Thoracic aorta (tissue), 2 donors: ENCODE data around the gene SLC35G2. TPM values are rescaled to one million over a fixed set of nuclear protein-coding genes. Genes with fewer than 3 reads are reported as not detected.
"Not testable (repeated sequence)": the region's sequence is repeated elsewhere in the genome, so short reads cannot be mapped to it uniquely, and the experiment has no call there.

Experiments used
- ATAC-seq: fragments of 150-250 bp; one replicate; pipeline ENCODE4 v1.8.0; 2017; ENCODE audit warnings: low read depth; ENCODE audit not compliant: insufficient number of reproducible peaks, low FRiP score
- DNase-seq: peaks from one replicate; pipeline ENCODE4 v3.0.0-alpha.2; 2020; ENCODE audit warnings: low spot score
- H3K27ac ChIP-seq, 2 donors: fragments of 200-600 bp; sonication (generic); 1 replicate in 1 of 2; 2 replicates in 1 of 2; pipeline ENCODE4 v1.5.1; 2016; ENCODE audit warnings: mild to moderate bottlenecking in 2 of 2, moderate library complexity in 2 of 2
- H3K27me3 ChIP-seq: fragments of 200-600 bp; sonication (generic); replicated peaks from 2 replicates; pipeline ENCODE4 v1.6.0; 2016; ENCODE audit warnings: mild to moderate bottlenecking; ENCODE audit not compliant: insufficient read depth
- H3K36me3 ChIP-seq: fragments of 200-600 bp; sonication (generic); one replicate; pipeline ENCODE4 v1.5.1; 2016
- H3K4me1 ChIP-seq, 2 donors: fragments of 200-600 bp; sonication (generic); 1 replicate in 1 of 2; 2 replicates in 1 of 2; pipeline versions ENCODE4 v1.5.1 to v1.6.0; 2016; ENCODE audit warnings: low read depth in 2 of 2, mild to moderate bottlenecking in 1 of 2; ENCODE audit not compliant: control insufficient read depth in 1 of 2
- H3K4me3 ChIP-seq: fragments of 200-600 bp; sonication (generic); 2 replicates; pipeline ENCODE4 v1.5.1; 2016; ENCODE audit warnings: mild to moderate bottlenecking
- H3K9me3 ChIP-seq: fragments of 200-600 bp; sonication (generic); 2 replicates; pipeline ENCODE4 v1.5.1; 2016
- total RNA-seq, 2 donors: library from RNA; depleted of rRNA; stranded (reverse); fragments of >200 nt; gene quantifications; one replicate each; pipeline versions ENCODE4 v1.1.0 to v1.2.3, GENCODE V29; 2016
- TF ChIP-seq, protein P1 (sequence below): fragments of 200-600 bp; sonication (generic); IDR thresholded peaks from one replicate; pipeline ENCODE4 v1.5.1; 2019; ENCODE audit warnings: antibody characterized with exemption

Gene SLC35G2
- total RNA-seq, 2 donors from 2014 or later = 5.3 to 6.9 TPM

DNA sequence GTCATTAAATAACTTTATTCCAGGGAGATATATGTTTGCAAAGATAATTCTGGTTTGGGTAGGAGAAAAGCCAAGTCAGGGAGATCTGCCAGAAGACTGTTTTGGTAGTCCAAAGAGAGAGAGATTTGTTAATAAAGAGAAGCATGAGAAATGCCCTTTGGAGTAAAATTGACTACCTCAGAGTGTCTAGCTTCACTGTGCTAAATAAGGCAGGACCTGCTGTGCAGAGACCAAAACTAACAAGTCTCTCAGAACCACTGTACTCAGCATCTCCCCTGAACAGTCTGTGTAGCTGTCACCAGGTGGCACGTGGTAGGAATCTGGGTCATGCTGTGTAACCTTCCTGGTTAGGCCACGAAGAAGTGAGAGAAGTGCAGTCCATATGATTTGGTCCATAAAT lies 31.6 kb upstream of the SLC35G2 start:
- peak overlapping the region; percentile 61 to 70 for H3K27ac ChIP-seq
- H3K27me3 ChIP-seq = no peaks in the 10 kb centered on the region
- H3K36me3 ChIP-seq = no peaks in the 10 kb centered on the region
- TF ChIP-seq, protein P1, sequence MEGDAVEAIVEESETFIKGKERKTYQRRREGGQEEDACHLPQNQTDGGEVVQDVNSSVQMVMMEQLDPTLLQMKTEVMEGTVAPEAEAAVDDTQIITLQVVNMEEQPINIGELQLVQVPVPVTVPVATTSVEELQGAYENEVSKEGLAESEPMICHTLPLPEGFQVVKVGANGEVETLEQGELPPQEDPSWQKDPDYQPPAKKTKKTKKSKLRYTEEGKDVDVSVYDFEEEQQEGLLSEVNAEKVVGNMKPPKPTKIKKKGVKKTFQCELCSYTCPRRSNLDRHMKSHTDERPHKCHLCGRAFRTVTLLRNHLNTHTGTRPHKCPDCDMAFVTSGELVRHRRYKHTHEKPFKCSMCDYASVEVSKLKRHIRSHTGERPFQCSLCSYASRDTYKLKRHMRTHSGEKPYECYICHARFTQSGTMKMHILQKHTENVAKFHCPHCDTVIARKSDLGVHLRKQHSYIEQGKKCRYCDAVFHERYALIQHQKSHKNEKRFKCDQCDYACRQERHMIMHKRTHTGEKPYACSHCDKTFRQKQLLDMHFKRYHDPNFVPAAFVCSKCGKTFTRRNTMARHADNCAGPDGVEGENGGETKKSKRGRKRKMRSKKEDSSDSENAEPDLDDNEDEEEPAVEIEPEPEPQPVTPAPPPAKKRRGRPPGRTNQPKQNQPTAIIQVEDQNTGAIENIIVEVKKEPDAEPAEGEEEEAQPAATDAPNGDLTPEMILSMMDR = no peak
- H3K4me3 ChIP-seq = peak overlapping the region; percentile 63
- no peak for DNase-seq
- peaks cover 17 to 33% of the 10 kb centered on the region in 2 donors for H3K4me1 ChIP-seq
- H3K9me3 ChIP-seq = no peaks in the 10 kb centered on the region
- ATAC-seq = no peak

DNA sequence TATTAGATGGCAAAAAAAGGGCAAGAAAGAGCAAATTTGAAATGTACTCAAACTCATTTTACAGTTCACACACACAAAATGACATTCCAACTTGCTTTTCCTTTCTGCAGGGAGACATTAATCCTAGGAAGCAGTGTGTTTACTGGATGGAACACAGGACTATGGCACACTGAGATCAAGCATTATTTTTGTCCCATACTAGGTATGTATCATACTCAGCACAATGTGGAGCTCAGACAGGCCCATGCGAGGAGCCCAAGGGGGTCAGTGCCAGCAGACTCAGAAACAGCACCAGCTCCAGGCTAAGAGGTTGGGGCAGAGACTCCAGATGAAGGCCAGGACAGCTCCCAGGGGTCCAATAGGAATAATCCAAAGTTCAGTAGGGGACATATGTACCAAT lies 30.8 kb upstream of the SLC35G2 start:
- no peaks in the 10 kb centered on the region for H3K27me3 ChIP-seq
- H3K4me3 ChIP-seq = no peak overlapping the region
- TF ChIP-seq, protein P1 = no peak
- H3K36me3 ChIP-seq = no peaks in the 10 kb centered on the region
- peak overlapping the region; percentile 11 to 42 for H3K27ac ChIP-seq
- ATAC-seq (no peak), DNase-seq (no peak)
- H3K4me1 ChIP-seq = peaks cover 17 to 33% of the 10 kb centered on the region in 2 donors
- H3K9me3 ChIP-seq = no peaks in the 10 kb centered on the region

DNA sequence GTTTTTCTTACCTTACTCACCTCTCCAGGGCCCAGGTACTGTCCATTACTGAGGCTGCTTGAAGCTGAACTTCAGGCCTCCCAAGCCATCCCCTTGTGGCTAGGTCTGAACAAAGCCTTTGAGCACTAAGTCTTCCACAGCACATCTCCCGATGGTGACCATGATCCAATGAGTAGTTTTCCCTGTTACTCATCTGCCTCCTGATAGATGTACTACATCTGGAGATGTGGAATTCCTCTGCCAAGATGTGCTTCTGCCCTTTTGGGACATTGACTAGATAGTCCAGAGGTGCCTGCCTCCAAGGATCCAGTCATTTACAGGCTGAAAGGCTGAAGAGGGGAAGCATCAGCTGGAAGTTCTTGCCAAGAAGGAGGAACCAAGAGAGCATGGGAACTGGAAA lies 28.9 kb upstream of the SLC35G2 start:
- TF ChIP-seq, protein P1 = no peak
- DNase-seq = no peak
- ATAC-seq = no peak
- Histone ChIP-seq H3K36me3 (no peaks in the 10 kb centered on the region), H3K27me3 (no peaks in the 10 kb centered on the region), H3K4me3 (no peak overlapping the region), H3K4me1 (peaks cover 17 to 24% of the 10 kb centered on the region in 2 donors), H3K9me3 (no peaks in the 10 kb centered on the region), H3K27ac (no peak overlapping the region)

DNA sequence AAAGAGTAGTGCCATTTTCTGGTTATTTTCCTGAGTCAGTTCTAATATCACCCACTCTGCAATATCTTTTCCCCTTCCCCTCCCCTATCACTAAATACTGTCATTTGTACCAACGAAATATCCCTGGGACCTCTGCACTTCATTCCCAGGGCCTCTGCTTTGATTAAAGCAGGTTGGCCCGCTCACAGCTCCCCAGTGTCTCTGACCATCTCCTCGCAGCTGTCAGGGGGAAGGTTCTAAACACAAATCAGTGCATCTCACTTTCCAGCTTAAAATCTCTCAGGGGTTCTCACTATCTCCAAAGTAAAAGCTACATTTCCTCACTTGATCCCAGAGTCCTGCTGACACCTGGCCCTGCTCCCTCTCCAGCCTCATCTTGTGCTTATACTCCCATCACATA lies 28.1 kb upstream of the SLC35G2 start:
- Histone ChIP-seq H3K4me3 (no peak overlapping the region), H3K4me1 (peaks cover 15 to 20% of the 10 kb centered on the region in 2 donors), H3K9me3 (no peaks in the 10 kb centered on the region), H3K27ac (no peak overlapping the region), H3K36me3 (no peaks in the 10 kb centered on the region), H3K27me3 (no peaks in the 10 kb centered on the region)
- no peak for ATAC-seq
- no peak for DNase-seq
- TF ChIP-seq, protein P1 = no peak

DNA sequence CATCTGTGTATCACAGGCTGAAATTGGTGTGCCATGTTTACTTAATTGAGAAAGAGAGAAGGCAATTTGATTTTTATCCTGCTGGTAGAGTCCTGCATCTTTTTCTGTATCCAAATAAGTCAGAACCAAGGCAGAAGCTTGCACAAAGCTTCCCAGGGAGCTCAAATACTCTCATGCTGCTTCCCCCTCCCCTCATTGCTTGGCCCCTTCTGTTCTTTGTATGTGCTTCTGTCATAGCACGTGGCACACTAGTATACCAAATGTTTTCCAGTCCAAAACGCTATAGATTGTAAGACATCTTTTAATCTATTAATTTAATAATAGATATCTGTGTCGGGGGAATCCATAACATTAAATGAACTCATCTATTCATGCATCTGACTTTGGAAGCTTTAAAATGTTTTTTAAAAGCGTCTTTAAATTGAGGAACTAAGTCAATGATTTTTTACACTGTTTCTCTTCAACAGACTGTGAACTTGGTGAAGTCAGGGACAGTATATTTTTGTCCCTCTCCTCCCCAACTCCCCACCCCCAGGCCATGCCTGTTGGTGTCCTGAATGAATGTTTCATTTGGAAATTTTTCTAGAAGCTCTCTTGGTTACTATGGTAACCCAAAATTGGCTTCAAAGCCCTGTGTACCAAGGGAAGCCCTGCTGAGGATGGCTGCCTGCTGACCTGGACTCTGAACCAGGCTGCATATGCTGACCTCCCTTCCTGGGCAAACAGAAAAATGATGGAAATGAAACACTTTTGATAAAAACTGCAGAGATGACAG lies 26.2 kb upstream of the SLC35G2 start:
- Histone ChIP-seq H3K27ac (no peak overlapping the region), H3K27me3 (no peaks in the 10 kb centered on the region), H3K36me3 (no peaks in the 10 kb centered on the region), H3K4me1 (peaks cover 0 to 5% of the 10 kb centered on the region in 2 donors), H3K4me3 (no peak overlapping the region), H3K9me3 (no peaks in the 10 kb centered on the region)
- no peak for DNase-seq
- ATAC-seq = no peak
- TF ChIP-seq, protein P1 = no peak

DNA sequence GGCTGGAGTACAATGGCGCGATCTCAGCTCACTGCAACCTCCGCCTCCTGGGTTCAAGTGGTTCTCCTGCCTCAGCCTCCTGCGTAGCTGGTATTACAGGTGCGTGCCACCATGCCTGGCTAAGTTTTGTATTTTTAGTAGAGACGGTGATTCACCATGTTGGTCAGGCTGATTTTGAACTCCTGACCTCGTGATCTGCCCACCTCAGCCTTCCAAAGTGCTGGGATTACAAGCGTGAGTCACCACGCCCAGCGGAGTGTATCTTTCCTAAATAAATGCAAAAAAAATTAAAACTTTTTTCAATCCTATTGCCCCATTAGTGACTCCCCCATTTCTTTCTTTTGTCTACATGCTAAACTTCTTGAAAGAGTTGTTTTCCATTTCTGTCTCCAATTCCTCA lies 17.8 kb upstream of the SLC35G2 start:
- H3K9me3 ChIP-seq, H3K27ac ChIP-seq, ATAC-seq, H3K36me3 ChIP-seq, DNase-seq, H3K27me3 ChIP-seq, H3K4me3 ChIP-seq: not testable (repeated sequence)
- peaks cover 4 to 20% of the 10 kb centered on the region in 2 donors for H3K4me1 ChIP-seq
